Parathyroid adenoma (tissue), 2 donors: Measurements from ENCODE around the gene SELENON.

Experiments used
- H2AFZ ChIP-seq: fragments of 300-600 bp; sonication (generic); one replicate; pipeline ENCODE4 v1.7.0; 2017; ENCODE audit warnings: antibody characterized with exemption, mild to moderate bottlenecking
- H3K27ac ChIP-seq: fragments of 300-600 bp; sonication (generic); one replicate; pipeline ENCODE4 v1.7.0; 2017
- H3K27me3 ChIP-seq: fragments of 300-600 bp; sonication (generic); one replicate; pipeline ENCODE4 v1.7.0; 2017; ENCODE audit warnings: low read length; ENCODE audit not compliant: control insufficient read depth, insufficient read depth
- H3K36me3 ChIP-seq: fragments of 300-600 bp; sonication (generic); one replicate; pipeline ENCODE4 v1.7.0; 2017; ENCODE audit warnings: low read length; ENCODE audit not compliant: control insufficient read depth, insufficient read depth
- H3K4me1 ChIP-seq: fragments of 300-600 bp; sonication (generic); one replicate; pipeline ENCODE4 v1.7.0; 2017; ENCODE audit warnings: control low read depth
- H3K4me2 ChIP-seq: fragments of 300-600 bp; sonication (generic); one replicate; pipeline ENCODE4 v1.7.0; 2017; ENCODE audit warnings: low read length
- H3K4me3 ChIP-seq: fragments of 300-600 bp; sonication (generic); one replicate; pipeline ENCODE4 v1.7.0; 2017; ENCODE audit warnings: low read depth, low read length
- H3K79me2 ChIP-seq: fragments of 300-600 bp; sonication (generic); one replicate; pipeline ENCODE4 v1.7.0; 2017; ENCODE audit warnings: control low read depth
- H3K9ac ChIP-seq: fragments of 300-600 bp; sonication (generic); one replicate; pipeline ENCODE4 v1.7.0; 2017; ENCODE audit warnings: mild to moderate bottlenecking
- H3K9me3 ChIP-seq: fragments of 300-600 bp; sonication (generic); one replicate; pipeline ENCODE4 v1.7.0; 2017; ENCODE audit warnings: low read length; ENCODE audit not compliant: control insufficient read depth
- TF ChIP-seq, protein P1 (sequence below): fragments of 300-600 bp; sonication (generic); IDR thresholded peaks from one replicate; pipeline ENCODE4 v1.7.0; 2017; ENCODE audit warnings: antibody characterized with exemption, mild to moderate bottlenecking
- donor health status: primary hyperparathyroidism.

The SELENON gene

DNA sequence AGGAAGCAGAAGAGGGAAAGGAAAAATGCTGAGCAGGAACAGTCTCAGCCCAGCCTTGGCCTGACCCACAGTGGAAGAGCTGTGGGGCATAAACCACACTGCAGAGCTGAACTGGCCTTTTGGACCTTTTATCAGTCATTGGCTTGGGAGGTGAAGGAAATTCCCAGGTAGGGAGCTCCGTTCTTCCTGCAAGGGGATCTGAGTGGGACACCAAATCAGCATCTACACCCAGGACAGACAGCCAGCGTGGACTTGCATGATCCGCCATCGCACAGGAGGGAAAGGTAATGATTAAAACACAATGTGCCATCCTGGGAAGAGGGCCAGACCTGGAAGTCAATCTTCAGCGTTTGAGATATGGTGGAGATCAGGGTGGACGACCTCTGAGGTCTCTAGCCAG lies 18.6 kb downstream of the SELENON start:
- peak overlapping the region; percentile 88 for H3K27ac ChIP-seq
- H3K4me1 ChIP-seq, result peaks cover 8% of the 10 kb centered on the region
- no peak overlapping the region for H2AFZ ChIP-seq
- H3K27me3 ChIP-seq, result no peaks in the 10 kb centered on the region
- peaks cover 4% of the 10 kb centered on the region for H3K79me2 ChIP-seq
- H3K36me3 ChIP-seq, result no peaks in the 10 kb centered on the region
- H3K4me3 ChIP-seq, result peak overlapping the region; percentile 95
- TF ChIP-seq, protein P1, sequence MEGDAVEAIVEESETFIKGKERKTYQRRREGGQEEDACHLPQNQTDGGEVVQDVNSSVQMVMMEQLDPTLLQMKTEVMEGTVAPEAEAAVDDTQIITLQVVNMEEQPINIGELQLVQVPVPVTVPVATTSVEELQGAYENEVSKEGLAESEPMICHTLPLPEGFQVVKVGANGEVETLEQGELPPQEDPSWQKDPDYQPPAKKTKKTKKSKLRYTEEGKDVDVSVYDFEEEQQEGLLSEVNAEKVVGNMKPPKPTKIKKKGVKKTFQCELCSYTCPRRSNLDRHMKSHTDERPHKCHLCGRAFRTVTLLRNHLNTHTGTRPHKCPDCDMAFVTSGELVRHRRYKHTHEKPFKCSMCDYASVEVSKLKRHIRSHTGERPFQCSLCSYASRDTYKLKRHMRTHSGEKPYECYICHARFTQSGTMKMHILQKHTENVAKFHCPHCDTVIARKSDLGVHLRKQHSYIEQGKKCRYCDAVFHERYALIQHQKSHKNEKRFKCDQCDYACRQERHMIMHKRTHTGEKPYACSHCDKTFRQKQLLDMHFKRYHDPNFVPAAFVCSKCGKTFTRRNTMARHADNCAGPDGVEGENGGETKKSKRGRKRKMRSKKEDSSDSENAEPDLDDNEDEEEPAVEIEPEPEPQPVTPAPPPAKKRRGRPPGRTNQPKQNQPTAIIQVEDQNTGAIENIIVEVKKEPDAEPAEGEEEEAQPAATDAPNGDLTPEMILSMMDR, result no peak
- H3K4me2 ChIP-seq, result peak overlapping the region; percentile 98
- H3K9ac ChIP-seq, result no peak overlapping the region
- no peaks in the 10 kb centered on the region for H3K9me3 ChIP-seq

DNA sequence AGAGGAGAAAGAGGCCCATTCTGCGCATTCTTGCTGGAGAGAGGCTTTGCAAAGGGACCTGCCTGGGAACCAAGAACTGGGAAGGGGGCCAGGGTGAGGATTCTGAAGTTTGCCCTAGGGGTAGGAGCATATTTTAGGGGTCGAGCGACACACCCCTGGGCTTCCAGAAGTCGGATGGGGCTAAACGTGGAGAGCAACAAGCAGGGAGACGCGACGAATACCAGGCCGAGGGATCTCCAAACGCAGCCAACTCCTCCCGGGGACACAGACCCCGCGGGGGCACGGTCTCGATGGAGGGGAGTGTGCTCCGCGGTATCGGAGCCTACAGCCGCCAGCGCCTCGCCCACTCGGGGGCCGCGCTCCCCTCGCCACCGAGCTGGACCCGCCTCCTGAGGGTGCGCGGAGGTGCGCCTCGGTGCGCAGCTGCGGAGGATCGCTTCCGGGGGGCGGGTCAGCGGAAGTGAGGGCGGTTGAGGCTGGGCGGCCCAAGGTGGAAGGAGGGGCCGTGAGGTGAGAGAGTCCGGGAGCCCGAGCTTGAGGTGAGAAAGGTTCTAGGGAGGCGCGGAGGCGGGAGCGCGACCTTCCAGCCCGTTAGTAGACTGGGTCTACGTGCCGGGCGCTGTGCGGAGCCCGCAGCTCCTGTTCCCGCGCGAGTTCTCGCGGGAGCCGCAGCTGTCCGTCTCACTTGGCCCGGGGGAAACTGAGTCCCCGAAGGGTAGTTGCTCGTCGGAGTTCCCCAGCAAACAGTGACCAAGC lies 19.7 kb downstream of the SELENON start, which contains the start of gene MTFR1L:
MTFR1L (plus strand) TSS at position 464 of the 756 bp plus-strand sequence. CDS start 3,151 bp downstream, outside the sequence.
- H3K27ac ChIP-seq, result peak within 1 kb of the TSS; percentile 88
- H3K4me2 ChIP-seq, result peak within 1 kb of the TSS; percentile 98
- no peaks in the 10 kb centered on the region for H3K9me3 ChIP-seq
- H3K9ac ChIP-seq, result peak within 1 kb of the TSS; percentile 74
- H3K79me2 ChIP-seq, result peaks cover 4% of the 10 kb centered on the region
- no peaks in the 10 kb centered on the region for H3K27me3 ChIP-seq
- TF ChIP-seq, protein P1, result no peak
- peak within 1 kb of the TSS; percentile 86 for H2AFZ ChIP-seq
- H3K4me3 ChIP-seq, result peak within 1 kb of the TSS; percentile 95
- peaks cover 8% of the 10 kb centered on the region for H3K4me1 ChIP-seq
- no peaks in the 10 kb centered on the region for H3K36me3 ChIP-seq

DNA sequence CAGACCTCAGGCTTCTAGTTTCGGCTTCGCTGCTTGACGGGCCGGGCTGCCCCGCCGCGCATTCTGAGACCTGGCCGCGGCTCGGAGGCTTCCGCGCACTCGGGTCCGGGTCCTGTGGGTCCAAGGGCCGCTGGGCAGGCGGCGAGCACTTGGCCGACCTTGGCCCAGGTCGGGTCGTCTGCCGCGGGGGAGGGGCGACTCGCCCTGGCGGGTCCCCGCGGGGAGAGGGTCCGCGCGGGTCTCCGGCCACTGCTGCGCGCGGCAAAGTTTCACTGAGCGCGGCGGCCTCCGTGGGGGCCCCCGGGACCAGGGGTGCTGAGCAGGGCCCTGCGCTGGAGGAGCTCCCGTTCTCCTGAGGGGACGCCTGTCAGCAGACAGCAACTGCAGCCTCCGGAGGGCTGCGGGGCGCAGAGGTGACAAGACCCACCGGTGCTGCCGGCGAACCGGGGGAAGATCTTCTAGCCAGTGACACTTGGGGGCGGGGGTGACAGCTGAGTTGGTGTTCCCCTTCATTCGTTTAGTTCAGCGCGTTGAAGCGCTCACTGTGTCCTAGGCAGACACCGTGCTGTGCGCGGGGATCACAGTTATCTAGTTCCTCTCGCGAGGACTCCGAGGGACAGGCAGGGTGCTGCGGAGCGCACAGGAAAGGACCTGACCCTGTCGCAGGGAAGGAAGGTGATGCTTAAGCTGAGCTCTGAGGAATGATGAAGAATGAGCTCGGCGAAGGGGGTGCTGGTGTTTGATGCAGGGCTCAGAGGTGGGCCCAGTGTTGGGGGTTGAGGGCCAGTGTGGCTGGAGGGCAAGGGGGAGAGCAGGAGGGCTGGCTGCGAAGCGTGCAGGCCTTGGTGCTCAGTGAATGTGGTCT lies 20.5 kb downstream of the SELENON start:
- Histone ChIP-seq H3K27ac (peak overlapping the region; percentile 88), H3K4me3 (peak overlapping the region; percentile 95), H3K9me3 (no peaks in the 10 kb centered on the region), H3K4me1 (peaks cover 8% of the 10 kb centered on the region), H3K4me2 (peak overlapping the region; percentile 98), H3K27me3 (no peaks in the 10 kb centered on the region), H2AFZ (peak overlapping the region; percentile 86), H3K79me2 (peaks cover 4% of the 10 kb centered on the region), H3K9ac (peak overlapping the region; percentile 74), H3K36me3 (no peaks in the 10 kb centered on the region)
- TF ChIP-seq, protein P1, result no peak

DNA sequence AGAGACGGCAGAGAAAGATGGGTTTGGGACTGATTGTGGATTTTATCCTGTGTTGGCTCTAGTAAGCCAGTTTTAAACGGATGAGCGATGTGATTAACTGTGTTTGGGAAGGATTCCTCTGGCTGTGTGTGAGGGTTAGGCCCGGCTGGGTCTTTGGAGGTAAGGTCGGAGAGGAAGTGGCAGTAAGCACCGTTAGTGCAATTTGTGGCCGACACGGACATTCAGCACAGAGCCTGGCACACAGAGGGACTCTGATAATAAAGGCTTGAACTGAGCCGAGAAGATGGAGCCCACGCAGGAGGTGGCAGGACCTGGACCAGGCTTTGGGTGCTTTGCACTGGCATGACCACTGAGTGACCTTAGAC lies 21.1 kb downstream of the SELENON start:
- TF ChIP-seq, protein P1, result no peak
- Histone ChIP-seq H3K79me2 (peaks cover 4% of the 10 kb centered on the region), H3K4me1 (peaks cover 8% of the 10 kb centered on the region), H3K9me3 (no peaks in the 10 kb centered on the region), H3K27ac (peak overlapping the region; percentile 88), H3K9ac (no peak overlapping the region), H3K4me3 (peak overlapping the region; percentile 95), H3K36me3 (no peaks in the 10 kb centered on the region), H3K27me3 (no peaks in the 10 kb centered on the region), H3K4me2 (peak overlapping the region; percentile 98), H2AFZ (peak overlapping the region; percentile 86)
